AG04450 (cell line): ENCODE results near the gene PIWIL1. TPM values are rescaled to one million over a fixed set of nuclear protein-coding genes. Genes with fewer than 3 reads are reported as not detected.

ENCODE experiments used
- CTCF ChIA-PET: fragments of 300-600, 350-600 bp; formaldehyde crosslinking; extraction: SDS; loops from one replicate; lab custom pipeline; 2022; ENCODE audit warnings: antibody characterized with exemption, inconsistent platforms; lab: Charles Lee
- POLR2A ChIA-PET: fragments of 350-600 bp; formaldehyde crosslinking; extraction: SDS; loops from one replicate; lab custom pipeline; 2021; ENCODE audit warnings: antibody characterized with exemption, inconsistent platforms; lab: Yijun Ruan, JAX
- DNase-seq: peaks from one replicate; pipeline ENCODE4 v3.0.0-alpha.2; 2011; ENCODE audit warnings: low read depth, low spot score
- H3K27ac ChIP-seq: one replicate; pipeline ENCODE4 v1.5.1; 2012; ENCODE audit warnings: low read depth, low read length, control low read depth
- H3K27me3 ChIP-seq: one replicate; pipeline ENCODE4 v1.6.0; 2012; ENCODE audit warnings: low read length; ENCODE audit not compliant: control insufficient read depth, insufficient read depth
- H3K4me3 ChIP-seq: 2 replicates; pipeline ENCODE4 v1.5.1; 2011; ENCODE audit warnings: mild to moderate bottlenecking, low read depth, low read length, control low read depth
- H3K9me3 ChIP-seq: 2 replicates; pipeline ENCODE4 v1.5.1; 2012; ENCODE audit warnings: low read length; ENCODE audit not compliant: control insufficient read depth, insufficient read depth
- polyA plus RNA-seq: library from polyadenylated mRNA; depleted of rRNA; stranded (reverse); fragments of >200 nt; gene quantifications from 2 replicates; pipeline ENCODE4 v1.2.3, GENCODE V29; 2011
- TF ChIP-seq, protein P1 (sequence below): IDR thresholded peaks from 2 replicates; pipeline ENCODE4 v1.5.1; 2011; ENCODE audit warnings: low read depth, low read length, control low read depth, inconsistent platforms

The PIWIL1 gene
- polyA plus RNA-seq, 1 experiment, result not detected

DNA sequence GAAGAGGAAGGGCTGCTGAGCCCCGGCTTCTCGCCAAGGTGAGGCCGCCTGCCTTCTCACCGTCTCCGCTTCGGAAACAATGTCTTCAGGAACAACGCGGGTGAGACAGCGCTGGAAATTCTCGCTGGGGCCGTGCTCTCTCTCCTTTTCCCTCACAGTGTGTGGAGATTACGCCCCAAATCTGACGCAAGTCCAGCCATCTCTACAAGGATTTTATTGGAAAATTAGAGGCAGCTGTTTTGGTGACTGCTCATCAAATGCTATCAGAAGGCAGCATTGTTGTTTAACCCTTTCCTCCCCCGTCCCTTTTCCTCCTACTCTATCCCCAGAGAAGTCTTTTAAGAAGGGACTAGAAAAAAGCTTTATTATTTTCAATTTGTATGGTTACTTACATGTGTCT is 53.5 kb downstream of the PIWIL1 start:
- H3K9me3 ChIP-seq, result peaks cover 26% of the 10 kb centered on the region
- H3K4me3 ChIP-seq, result no peak overlapping the region
- ChIA-PET CTCF (no interaction called here), POLR2A (no interaction called here)
- no peaks in the 10 kb centered on the region for H3K27me3 ChIP-seq
- TF ChIP-seq, protein P1, sequence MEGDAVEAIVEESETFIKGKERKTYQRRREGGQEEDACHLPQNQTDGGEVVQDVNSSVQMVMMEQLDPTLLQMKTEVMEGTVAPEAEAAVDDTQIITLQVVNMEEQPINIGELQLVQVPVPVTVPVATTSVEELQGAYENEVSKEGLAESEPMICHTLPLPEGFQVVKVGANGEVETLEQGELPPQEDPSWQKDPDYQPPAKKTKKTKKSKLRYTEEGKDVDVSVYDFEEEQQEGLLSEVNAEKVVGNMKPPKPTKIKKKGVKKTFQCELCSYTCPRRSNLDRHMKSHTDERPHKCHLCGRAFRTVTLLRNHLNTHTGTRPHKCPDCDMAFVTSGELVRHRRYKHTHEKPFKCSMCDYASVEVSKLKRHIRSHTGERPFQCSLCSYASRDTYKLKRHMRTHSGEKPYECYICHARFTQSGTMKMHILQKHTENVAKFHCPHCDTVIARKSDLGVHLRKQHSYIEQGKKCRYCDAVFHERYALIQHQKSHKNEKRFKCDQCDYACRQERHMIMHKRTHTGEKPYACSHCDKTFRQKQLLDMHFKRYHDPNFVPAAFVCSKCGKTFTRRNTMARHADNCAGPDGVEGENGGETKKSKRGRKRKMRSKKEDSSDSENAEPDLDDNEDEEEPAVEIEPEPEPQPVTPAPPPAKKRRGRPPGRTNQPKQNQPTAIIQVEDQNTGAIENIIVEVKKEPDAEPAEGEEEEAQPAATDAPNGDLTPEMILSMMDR, result no peak
- no peak for DNase-seq
- no peak overlapping the region for H3K27ac ChIP-seq

DNA sequence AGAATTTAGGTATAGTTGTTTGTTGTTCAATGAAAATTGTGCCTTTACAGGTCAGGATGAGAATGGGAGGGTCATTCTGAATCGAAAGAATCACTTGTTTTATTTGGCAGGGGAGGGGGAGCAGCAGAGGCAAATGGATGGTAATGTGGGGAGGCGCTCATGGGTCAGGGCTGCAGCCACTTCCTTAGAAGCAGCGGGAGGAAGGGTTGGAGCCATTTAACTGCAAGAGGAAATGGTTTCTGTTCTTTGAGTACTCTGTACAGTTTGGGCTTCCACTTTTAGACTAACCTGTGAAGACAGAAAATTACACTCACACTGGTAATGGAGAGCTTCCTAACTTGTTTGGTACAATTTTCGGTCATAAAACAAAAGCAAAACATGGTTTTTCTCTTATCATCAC is 57.2 kb downstream of the PIWIL1 start:
- peaks cover 40% of the 10 kb centered on the region for H3K9me3 ChIP-seq
- H3K27ac ChIP-seq, result no peak overlapping the region
- TF ChIP-seq, protein P1, result no peak
- H3K4me3 ChIP-seq, result no peak overlapping the region
- CTCF ChIA-PET, result no interaction called here
- H3K27me3 ChIP-seq, result no peaks in the 10 kb centered on the region
- no peak for DNase-seq
- POLR2A ChIA-PET, result no interaction called here

DNA sequence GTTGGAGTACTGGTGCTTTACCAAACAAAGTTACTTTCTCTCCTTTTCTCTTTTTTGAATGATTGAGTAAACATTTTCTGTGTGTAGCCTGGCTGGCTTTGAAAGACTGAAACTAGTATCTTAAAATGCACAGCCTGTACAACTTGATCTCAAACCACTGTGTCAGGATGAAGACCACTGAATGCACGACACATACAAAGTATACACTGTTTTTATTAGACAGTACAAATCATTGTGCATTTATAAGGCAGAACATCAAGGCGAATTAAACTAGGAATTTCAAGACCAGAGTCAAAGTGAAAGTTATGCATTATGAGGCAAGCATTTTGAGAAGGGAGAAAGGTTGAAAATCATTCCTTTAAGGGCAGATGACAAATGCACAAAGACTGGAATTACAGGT is 59.0 kb downstream of the PIWIL1 start:
- no peak for DNase-seq
- TF ChIP-seq, protein P1, result no peak
- Histone ChIP-seq H3K27me3 (no peaks in the 10 kb centered on the region), H3K9me3 (peaks cover 42% of the 10 kb centered on the region), H3K4me3 (no peak overlapping the region), H3K27ac (no peak overlapping the region)
- ChIA-PET CTCF (no interaction called here), POLR2A (no interaction called here)

DNA sequence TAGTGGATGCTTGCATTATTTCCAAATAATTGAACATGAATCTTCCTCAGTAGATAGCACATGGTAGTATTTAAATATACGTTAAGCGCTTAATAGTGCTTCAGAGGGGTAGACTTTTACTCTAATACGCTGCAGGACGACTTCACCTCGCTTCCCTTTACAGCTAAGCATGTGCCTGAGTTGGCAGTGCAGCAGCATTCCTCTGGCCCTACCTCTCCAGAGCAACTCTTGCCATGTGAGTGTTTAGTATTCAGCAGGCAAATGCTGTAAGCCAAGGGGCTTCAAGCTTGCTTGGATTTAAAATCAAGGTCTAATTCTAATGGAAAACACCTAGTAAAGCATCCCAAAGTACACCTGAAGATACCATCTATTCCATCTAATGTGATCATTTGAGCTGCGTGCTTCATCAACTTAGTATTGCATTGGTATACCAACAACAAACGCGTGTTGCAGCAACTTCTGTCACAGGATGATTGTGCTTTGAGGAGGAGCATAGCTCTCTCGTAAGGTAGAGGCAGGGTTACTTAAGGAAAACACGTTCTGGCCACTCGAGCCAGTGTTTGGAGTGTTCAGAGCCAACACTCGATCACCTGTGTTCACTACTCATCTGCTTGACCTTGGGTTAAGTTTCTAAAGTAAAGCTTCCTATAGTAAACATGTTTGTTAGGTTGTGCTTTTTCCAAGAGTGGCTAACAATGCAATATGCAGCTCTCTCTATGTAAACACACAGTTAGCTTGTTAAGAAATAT is 60.6 kb downstream of the PIWIL1 start:
- TF ChIP-seq, protein P1, result no peak
- CTCF ChIA-PET, result no interaction called here
- DNase-seq, result no peak
- POLR2A ChIA-PET, result no interaction called here
- peaks cover 52% of the 10 kb centered on the region for H3K9me3 ChIP-seq
- H3K27me3 ChIP-seq, result no peaks in the 10 kb centered on the region
- no peak overlapping the region for H3K27ac ChIP-seq
- H3K4me3 ChIP-seq, result no peak overlapping the region

DNA sequence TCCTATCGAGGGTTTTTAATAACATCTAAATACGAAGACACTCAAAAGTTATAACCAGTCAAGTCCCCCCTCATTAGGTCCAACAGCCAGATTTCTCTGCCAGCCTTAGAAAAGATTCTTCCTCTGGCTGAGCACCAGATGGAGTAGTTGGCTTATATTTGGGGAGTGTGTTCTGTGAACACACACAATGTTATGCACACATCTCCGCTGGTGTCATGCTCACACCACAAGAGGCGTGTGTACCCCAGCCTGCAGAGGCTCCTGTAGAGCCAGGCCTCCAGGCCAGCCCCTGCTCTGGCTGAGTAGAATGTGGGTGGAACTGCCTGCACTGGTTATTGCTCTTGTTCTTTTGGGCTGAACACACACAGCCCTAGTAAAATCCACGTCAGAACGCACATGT is 64.0 kb downstream of the PIWIL1 start:
- Histone ChIP-seq H3K4me3 (no peak overlapping the region), H3K27me3 (no peaks in the 10 kb centered on the region), H3K9me3 (peaks cover 47% of the 10 kb centered on the region), H3K27ac (no peak overlapping the region)
- DNase-seq, result no peak
- POLR2A ChIA-PET, result no interaction called here
- TF ChIP-seq, protein P1, result no peak
- CTCF ChIA-PET, result no interaction called here
